Neuronal stem cell (in vitro differentiated cells): ENCODE results near the gene TTLL8.
A peak's percentile ranks its signal among the peaks of the same experiment; 100 is the strongest.

Experiments used
- DNase-seq: peaks from one replicate; pipeline ENCODE4 v3.0.0-alpha.2; 2013; ENCODE audit warnings: low spot score
- H2AFZ ChIP-seq: one replicate; pipeline ENCODE4 v1.6.1; 2013; ENCODE audit warnings: mild to moderate bottlenecking, low read length, inconsistent platforms
- H2AK5ac ChIP-seq: 2 replicates; pipeline ENCODE4 v1.6.1; 2013; ENCODE audit warnings: low read depth, mild to moderate bottlenecking, inconsistent platforms, low read length, moderate library complexity, mixed read lengths
- H2BK120ac ChIP-seq: 2 replicates; pipeline ENCODE4 v1.6.1; 2013; ENCODE audit warnings: low read depth, mild to moderate bottlenecking, inconsistent platforms, low read length, moderate library complexity, mixed read lengths
- H2BK12ac ChIP-seq: one replicate; pipeline ENCODE4 v1.6.1; 2013; ENCODE audit warnings: low read length, inconsistent platforms
- H2BK15ac ChIP-seq: 2 replicates; pipeline ENCODE4 v1.6.1; 2013; ENCODE audit warnings: mild to moderate bottlenecking, low read length, inconsistent platforms, mixed read lengths
- H2BK5ac ChIP-seq: one replicate; pipeline ENCODE4 v1.6.1; 2013; ENCODE audit warnings: inconsistent platforms, mild to moderate bottlenecking, low read length, moderate library complexity
- H3K14ac ChIP-seq: one replicate; pipeline ENCODE4 v1.6.1; 2013; ENCODE audit warnings: low read length, inconsistent platforms
- H3K18ac ChIP-seq: 2 replicates; pipeline ENCODE4 v1.6.1; 2013; ENCODE audit warnings: low read length, inconsistent platforms
- H3K23ac ChIP-seq: 2 replicates; pipeline ENCODE4 v1.6.1; 2013; ENCODE audit warnings: low read depth, mild to moderate bottlenecking, mixed read lengths, low read length, inconsistent platforms; ENCODE audit not compliant: poor library complexity
- H3K27ac ChIP-seq: replicated peaks from 3 replicates; pipeline ENCODE4 v1.5.1; 2013; ENCODE audit warnings: low read length, inconsistent platforms
- H3K27me3 ChIP-seq, 3 experiments: 2 replicates each; pipeline ENCODE4 v1.6.1; 2013; ENCODE audit warnings: low read length in 3 of 3, mild to moderate bottlenecking in 2 of 3, inconsistent platforms in 1 of 3, low read depth in 1 of 3, mixed read lengths in 1 of 3, moderate library complexity in 1 of 3; ENCODE audit not compliant: control insufficient read depth in 3 of 3, insufficient read depth in 3 of 3
- H3K36me3 ChIP-seq, 2 donors: replicated peaks in 1 of 2; 2 replicates each; pipeline ENCODE4 v1.6.1; 2013; ENCODE audit warnings: low read length in 2 of 2; ENCODE audit not compliant: control insufficient read depth in 2 of 2, insufficient read depth in 2 of 2
- H3K4ac ChIP-seq: 2 replicates; pipeline ENCODE4 v1.6.1; 2013; ENCODE audit warnings: inconsistent platforms, mild to moderate bottlenecking, low read length, moderate library complexity
- H3K4me1 ChIP-seq, 2 donors: 1 replicate in 1 of 2; 2 replicates in 1 of 2; pipeline ENCODE4 v1.6.1; 2013; ENCODE audit warnings: low read length in 2 of 2, low read depth in 1 of 2; ENCODE audit not compliant: control insufficient read depth in 2 of 2, insufficient read depth in 1 of 2
- H3K4me2 ChIP-seq: one replicate; pipeline ENCODE4 v1.6.1; 2013; ENCODE audit warnings: mild to moderate bottlenecking, low read length, inconsistent platforms; ENCODE audit not compliant: insufficient read depth, poor library complexity, severe bottlenecking
- H3K4me3 ChIP-seq, 2 donors: 2 replicates each; pipeline ENCODE4 v1.5.1; 2013; ENCODE audit warnings: low read length in 2 of 2, mild to moderate bottlenecking in 2 of 2, inconsistent platforms in 1 of 2, moderate library complexity in 1 of 2
- H3K79me1 ChIP-seq: one replicate; pipeline ENCODE4 v1.6.1; 2013; ENCODE audit warnings: low read depth, mild to moderate bottlenecking, inconsistent platforms, low read length, moderate library complexity
- H3K9ac ChIP-seq: one replicate; pipeline ENCODE4 v1.6.1; 2013; ENCODE audit warnings: mild to moderate bottlenecking, low read depth, low read length, inconsistent platforms; ENCODE audit not compliant: poor library complexity
- H3K9me3 ChIP-seq, 2 donors: replicated peaks in 1 of 2; 2 replicates each; pipeline versions ENCODE3 to v1.6.1; 2013; ENCODE audit warnings: low read length in 2 of 2, mild to moderate bottlenecking in 2 of 2, inconsistent platforms in 1 of 2, low read depth in 1 of 2, mixed read lengths in 1 of 2, moderate library complexity in 1 of 2; ENCODE audit not compliant: control insufficient read depth in 2 of 2, insufficient read depth in 1 of 2
- H4K8ac ChIP-seq: one replicate; pipeline ENCODE4 v1.6.1; 2013; ENCODE audit warnings: low read depth, mild to moderate bottlenecking, inconsistent platforms, low read length, moderate library complexity
- H4K91ac ChIP-seq: one replicate; pipeline ENCODE4 v1.6.1; 2013; ENCODE audit warnings: low read length, low read depth, mild to moderate bottlenecking, inconsistent platforms; ENCODE audit not compliant: poor library complexity
- WGBS, 2 donors: extraction: QIAGEN DNeasy Blood & Tissue Kit; methylation state at CpG; one replicate each; pipeline ENCODE4 v1.1.7; 2013; ENCODE audit warnings: missing lambda C conversion rate in 2 of 2, mixed read lengths in 1 of 2; ENCODE audit not compliant: insufficient read length in 2 of 2, insufficient replicate concordance in 1 of 2; ENCODE audit errors: extremely low coverage in 2 of 2; 5-methylcytosine and 5-hydroxymethylcytosine counted together

TTLL8 gene

DNA sequence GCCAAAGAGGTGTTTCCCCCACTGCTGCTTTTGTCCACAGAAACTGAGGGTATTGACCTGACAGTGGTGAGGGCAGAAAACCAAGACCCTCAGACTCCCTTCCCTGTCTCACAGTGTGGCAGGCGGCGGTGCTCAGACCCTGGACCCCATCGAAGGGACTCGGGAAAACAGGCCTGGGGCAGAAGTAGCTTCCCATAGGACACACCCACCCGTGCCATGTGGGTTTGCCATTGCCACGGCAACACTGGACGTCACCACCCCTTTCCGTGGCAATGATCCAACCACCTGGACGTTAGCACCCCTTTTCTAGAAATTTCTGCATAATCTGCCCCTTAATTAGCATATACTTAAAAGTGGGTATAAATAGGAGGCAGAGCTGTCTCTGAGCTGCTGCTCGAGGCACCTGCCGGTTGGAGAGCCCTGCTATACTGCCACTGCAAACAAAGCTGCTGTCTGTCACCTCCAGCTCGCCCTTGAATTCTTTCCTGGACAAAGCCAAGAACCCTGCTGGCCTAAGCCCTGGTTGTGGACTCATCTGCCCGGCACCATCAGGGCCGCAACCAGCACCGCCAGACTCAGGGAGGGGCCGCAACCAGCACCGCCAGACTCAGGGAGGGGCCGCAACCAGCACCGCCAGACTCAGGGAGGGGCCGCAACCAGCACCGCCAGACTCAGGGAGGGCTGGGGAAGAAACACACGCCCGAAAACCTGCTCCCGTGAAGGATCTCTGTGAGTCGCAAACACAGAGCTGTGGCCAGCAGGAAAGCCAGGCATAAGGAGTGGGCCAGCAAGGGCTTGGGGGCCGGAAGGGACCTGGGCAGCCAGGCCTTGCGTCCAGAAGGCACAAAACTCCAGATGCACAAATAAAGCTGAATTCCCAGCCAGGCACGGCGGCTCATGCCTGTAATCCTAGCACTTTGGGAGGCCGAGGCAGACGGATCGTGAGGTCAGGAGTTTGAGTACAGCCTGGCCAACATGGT is 16.7 kb upstream of the TTLL8 start:
- Histone ChIP-seq H3K23ac (peak overlapping the region; percentile 80), H2BK120ac (no peak overlapping the region), H3K4ac (no peak overlapping the region), H2BK12ac (no peak overlapping the region), H3K36me3 (no peaks in the 10 kb centered on the region), H4K8ac (no peak overlapping the region), H3K79me1 (no peaks in the 10 kb centered on the region), H3K27me3 (no peaks in the 10 kb centered on the region), H3K4me2 (peak overlapping the region; percentile 11), H3K9me3 (no peaks in the 10 kb centered on the region), H3K9ac (no peak overlapping the region), H2BK15ac (no peak overlapping the region), H2BK5ac (no peak overlapping the region), H3K18ac (peak overlapping the region; percentile 71), H3K14ac (no peak overlapping the region), H4K91ac (no peak overlapping the region), H3K27ac (no peak overlapping the region), H2AK5ac (peak overlapping the region; percentile 91), H2AFZ (no peak overlapping the region), H3K4me1 (peaks cover 10 to 17% of the 10 kb centered on the region in 2 donors), H3K4me3 (no peak overlapping the region)
- DNase-seq = no peak
- WGBS, 2 donors = no CpG with 5 or more reads among the region's 32 CpGs

DNA sequence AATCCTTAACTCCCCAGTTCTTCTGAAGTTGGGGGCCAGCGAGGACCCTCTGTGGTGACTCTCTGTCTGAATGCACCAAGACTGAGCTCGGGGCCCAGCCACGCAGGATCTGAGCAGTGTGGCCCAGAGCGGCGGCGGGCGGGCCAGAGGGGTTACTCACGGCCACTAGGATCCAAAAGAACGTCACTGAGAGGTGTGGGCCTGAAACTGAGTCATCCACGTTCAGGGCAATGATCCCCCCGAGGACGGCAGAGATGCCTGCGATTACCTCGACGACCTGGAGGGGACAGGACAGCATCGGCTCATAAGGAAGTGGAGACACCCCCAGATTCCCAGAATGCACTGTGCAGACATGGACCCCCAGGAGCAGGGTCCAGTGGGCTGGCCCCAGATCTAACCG is 16.0 kb upstream of the TTLL8 start:
- no peak overlapping the region for H4K91ac ChIP-seq
- peaks cover 8 to 12% of the 10 kb centered on the region in 2 donors for H3K4me1 ChIP-seq
- no peak overlapping the region for H2AFZ ChIP-seq
- H3K23ac ChIP-seq = no peak overlapping the region
- H4K8ac ChIP-seq = no peak overlapping the region
- no peaks in the 10 kb centered on the region for H3K9me3 ChIP-seq
- no peak overlapping the region for H2BK5ac ChIP-seq
- peak overlapping the region; percentile 91 for H2AK5ac ChIP-seq
- no peak overlapping the region for H2BK120ac ChIP-seq
- no peak overlapping the region for H2BK12ac ChIP-seq
- DNase-seq = no peak
- no peak overlapping the region for H3K4ac ChIP-seq
- H3K27ac ChIP-seq = no peak overlapping the region
- no peaks in the 10 kb centered on the region for H3K79me1 ChIP-seq
- no peaks in the 10 kb centered on the region for H3K36me3 ChIP-seq
- no peak overlapping the region for H3K9ac ChIP-seq
- whole genome bisulfite sequencing, 2 donors = no CpG with 5 or more reads among the region's 17 CpGs
- H3K4me2 ChIP-seq = no peak overlapping the region
- H3K27me3 ChIP-seq = no peaks in the 10 kb centered on the region
- H2BK15ac ChIP-seq = peak overlapping the region; percentile 38
- peak overlapping the region; percentile 71 for H3K18ac ChIP-seq
- H3K14ac ChIP-seq = no peak overlapping the region
- no peak overlapping the region for H3K4me3 ChIP-seq

DNA sequence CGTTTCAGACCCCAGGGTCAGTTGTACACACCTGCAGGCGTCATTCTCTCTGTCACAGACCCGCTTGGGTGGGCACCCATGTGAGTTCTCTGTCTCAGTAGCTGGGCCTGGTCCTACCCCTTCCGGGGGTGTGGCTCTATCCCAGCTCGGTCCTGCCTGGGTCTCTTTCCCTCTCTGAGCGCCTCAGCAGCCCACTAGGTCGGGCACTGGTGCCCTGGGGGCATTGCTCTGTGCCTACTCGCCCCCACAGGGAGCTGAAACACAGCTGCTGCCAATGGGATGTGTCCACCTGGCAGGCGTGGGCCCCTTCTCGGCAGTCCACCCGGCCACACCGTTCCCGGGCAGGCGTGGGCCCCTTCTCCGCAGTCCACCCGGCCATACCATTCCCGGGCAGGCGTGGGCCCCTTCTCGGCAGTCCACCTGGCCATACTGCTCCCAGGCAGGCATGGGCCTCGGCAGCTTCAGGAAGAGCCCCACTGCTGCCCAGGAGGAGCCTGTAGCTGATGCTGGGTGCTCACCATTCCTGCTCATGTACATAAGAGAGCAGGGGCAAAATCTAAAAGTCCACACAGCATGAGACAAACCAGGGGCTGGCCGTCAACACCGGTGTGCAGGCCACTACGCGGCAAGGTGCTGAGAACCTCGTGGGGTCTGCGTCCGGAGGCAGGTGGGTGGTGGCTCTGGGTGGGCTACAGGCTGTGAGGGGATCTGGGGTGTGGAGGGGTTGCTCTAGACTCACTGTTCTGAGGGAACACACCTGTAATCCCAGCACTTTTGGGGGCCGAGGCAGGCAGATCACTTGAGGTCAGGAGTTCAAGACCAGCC is 14.8 kb upstream of the TTLL8 start:
- no peaks in the 10 kb centered on the region for H3K9me3 ChIP-seq
- no peak overlapping the region for H2BK12ac ChIP-seq
- H3K79me1 ChIP-seq = no peaks in the 10 kb centered on the region
- peak overlapping the region; percentile 71 for H3K14ac ChIP-seq
- no peak overlapping the region for H3K18ac ChIP-seq
- H4K8ac ChIP-seq = no peak overlapping the region
- no peak for DNase-seq
- peaks cover 8 to 12% of the 10 kb centered on the region in 2 donors for H3K4me1 ChIP-seq
- no CpG with 5 or more reads among the region's 28 CpGs for WGBS, 2 donors
- no peaks in the 10 kb centered on the region for H3K36me3 ChIP-seq
- H2AFZ ChIP-seq = no peak overlapping the region
- H2BK120ac ChIP-seq = no peak overlapping the region
- peak overlapping the region; percentile 15 for H2AK5ac ChIP-seq
- peak overlapping the region; percentile 73 for H3K23ac ChIP-seq
- no peak overlapping the region for H3K9ac ChIP-seq
- H3K4me3 ChIP-seq = no peak overlapping the region
- H3K4ac ChIP-seq = peak overlapping the region; percentile 89
- peak overlapping the region; percentile 87 for H2BK5ac ChIP-seq
- H3K4me2 ChIP-seq = no peak overlapping the region
- no peak overlapping the region for H3K27ac ChIP-seq
- no peaks in the 10 kb centered on the region for H3K27me3 ChIP-seq
- peak overlapping the region; percentile 27 for H2BK15ac ChIP-seq
- no peak overlapping the region for H4K91ac ChIP-seq

DNA sequence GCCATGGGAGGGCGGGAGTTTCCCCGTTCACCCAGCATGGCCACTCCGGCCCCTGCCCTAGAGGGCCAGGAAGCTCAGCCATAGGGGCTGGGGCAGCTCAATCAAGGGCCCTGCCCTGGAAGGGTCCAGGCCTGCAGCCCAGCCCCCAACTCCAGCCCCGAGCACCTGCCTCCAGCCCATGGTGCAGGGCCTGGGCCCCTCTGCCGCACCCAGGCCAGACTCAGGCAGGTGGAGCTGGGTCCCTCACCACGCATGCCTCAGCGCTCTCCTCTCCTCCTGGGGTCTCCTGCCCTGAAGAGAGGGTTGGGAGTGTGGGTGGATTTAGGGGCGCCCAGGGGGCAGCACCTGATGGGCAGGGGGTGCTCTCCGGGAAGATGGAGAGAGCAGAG is 14.1 kb upstream of the TTLL8 start:
- Histone ChIP-seq H2BK12ac (no peak overlapping the region), H3K4me3 (no peak overlapping the region), H3K36me3 (no peaks in the 10 kb centered on the region), H3K14ac (no peak overlapping the region), H3K4ac (no peak overlapping the region), H2BK15ac (peak overlapping the region; percentile 27), H2AK5ac (peak overlapping the region; percentile 11), H4K8ac (no peak overlapping the region), H3K4me2 (no peak overlapping the region), H3K4me1 (peaks cover 8 to 10% of the 10 kb centered on the region in 2 donors), H3K23ac (no peak overlapping the region), H3K79me1 (no peaks in the 10 kb centered on the region), H3K27me3 (no peaks in the 10 kb centered on the region), H4K91ac (no peak overlapping the region), H2AFZ (no peak overlapping the region), H3K27ac (no peak overlapping the region), H2BK5ac (no peak overlapping the region), H3K18ac (no peak overlapping the region), H3K9ac (no peak overlapping the region), H2BK120ac (no peak overlapping the region), H3K9me3 (no peaks in the 10 kb centered on the region)
- DNase-seq = no peak
- no CpG with 5 or more reads among the region's 9 CpGs for WGBS, 2 donors
